IMR-90 (cell line): Measurements from ENCODE around the gene GTPBP6. TPM values are rescaled to one million over a fixed set of nuclear protein-coding genes. Genes with fewer than 3 reads are reported as not detected.

Experiments used
- ATAC-seq: fragments of 200-7000 bp; cut with Tn5 transposase; 2 replicates; pipeline ENCODE4 v1.9.1; 2020; ENCODE audit warnings: low read depth, mild to moderate bottlenecking, moderate library complexity
- BruUV-seq: library from RNA; stranded (reverse); fragments of 400-500 nt; replicated peaks from 2 replicates; lab custom pipeline; 2021; lab: Mats Ljungman, UMichigan
- CTCF ChIA-PET: fragments of 300-600 bp; formaldehyde crosslinking; extraction: SDS; loops from one replicate; lab custom pipeline; 2021; ENCODE audit warnings: antibody characterized with exemption; lab: Yijun Ruan, JAX
- POLR2A ChIA-PET: fragments of 300-600 bp; sonication (Branson Sonifier 250); formaldehyde crosslinking; loops from one replicate; lab custom pipeline; 2022; ENCODE audit warnings: antibody characterized with exemption; ENCODE audit not compliant: unreplicated experiment; lab: Charles Lee
- DNase-seq: peaks from one replicate; pipeline ENCODE4 v3.0.0; 2013
- H2AFZ ChIP-seq: replicated peaks from 2 replicates; pipeline ENCODE3; 2013; ENCODE audit warnings: low read length, mild to moderate bottlenecking; ENCODE audit not compliant: poor library complexity
- H2AK5ac ChIP-seq: 2 replicates; pipeline ENCODE4 v1.6.1; 2013; ENCODE audit warnings: low read depth, low read length, inconsistent platforms
- H2AK9ac ChIP-seq: replicated peaks from 2 replicates; pipeline ENCODE3; 2013; ENCODE audit warnings: mild to moderate bottlenecking, low read depth, low read length, moderate library complexity; ENCODE audit not compliant: poor library complexity
- H2BK120ac ChIP-seq: 2 replicates; pipeline ENCODE4 v1.6.1; 2013; ENCODE audit warnings: low read depth, low read length, inconsistent platforms
- H2BK15ac ChIP-seq: 3 replicates; pipeline ENCODE4 v1.6.1; 2013; ENCODE audit warnings: low read depth, low read length, inconsistent platforms
- H2BK20ac ChIP-seq: 2 replicates; pipeline ENCODE4 v1.6.1; 2013; ENCODE audit warnings: low read depth, mild to moderate bottlenecking, inconsistent platforms, low read length, moderate library complexity
- H2BK5ac ChIP-seq: 2 replicates; pipeline ENCODE4 v1.6.1; 2013; ENCODE audit warnings: mild to moderate bottlenecking, low read depth, low read length, inconsistent platforms; ENCODE audit not compliant: poor library complexity, severe bottlenecking
- H3K14ac ChIP-seq: replicated peaks from 2 replicates; pipeline ENCODE4 v1.6.1; 2013; ENCODE audit warnings: low read depth, low read length, inconsistent platforms
- H3K18ac ChIP-seq: 2 replicates; pipeline ENCODE4 v1.6.1; 2013; ENCODE audit warnings: low read depth, low read length, control low read depth
- H3K23ac ChIP-seq: 2 replicates; pipeline ENCODE4 v1.6.1; 2013; ENCODE audit warnings: low read depth, low read length, inconsistent platforms
- H3K27ac ChIP-seq: 2 replicates; pipeline ENCODE4 v1.5.1; 2013; ENCODE audit warnings: mild to moderate bottlenecking, control low read depth, low read length; ENCODE audit not compliant: insufficient read depth
- H3K27me3 ChIP-seq: 2 replicates; pipeline ENCODE4 v1.6.1; 2013; ENCODE audit warnings: low read length; ENCODE audit not compliant: control insufficient read depth, insufficient read depth
- H3K36me3 ChIP-seq: 2 replicates; pipeline ENCODE4 v1.6.1; 2013; ENCODE audit warnings: low read length, mixed read lengths; ENCODE audit not compliant: control insufficient read depth, insufficient read depth
- H3K4ac ChIP-seq: 2 replicates; pipeline ENCODE4 v1.6.1; 2013; ENCODE audit warnings: low read depth, low read length, inconsistent platforms
- H3K4me1 ChIP-seq: 2 replicates; pipeline ENCODE4 v1.6.1; 2013; ENCODE audit warnings: low read length, mixed read lengths; ENCODE audit not compliant: control insufficient read depth, insufficient read depth
- H3K4me2 ChIP-seq: 2 replicates; pipeline ENCODE4 v1.6.1; 2013; ENCODE audit warnings: low read depth, mild to moderate bottlenecking, control low read depth, low read length, moderate library complexity
- H3K4me3 ChIP-seq: 2 replicates; pipeline ENCODE4 v1.5.1; 2013; ENCODE audit warnings: low read depth, mild to moderate bottlenecking, control low read depth, low read length, moderate library complexity; ENCODE audit not compliant: insufficient read depth
- H3K56ac ChIP-seq: 2 replicates; pipeline ENCODE4 v1.6.1; 2013; ENCODE audit warnings: low read length, inconsistent platforms; ENCODE audit not compliant: insufficient read depth; ENCODE audit errors: extremely low read depth
- H3K79me1 ChIP-seq, 2 experiments: 2 replicates each; pipeline ENCODE4 v1.6.1; 2013; ENCODE audit warnings: low read length in 2 of 2, inconsistent platforms in 1 of 2, low read depth in 1 of 2
- H3K9ac ChIP-seq: 2 replicates; pipeline ENCODE4 v1.6.1; 2013; ENCODE audit warnings: low read depth, low read length, control low read depth
- H3K9me1 ChIP-seq: 2 replicates; pipeline ENCODE4 v1.6.1; 2013; ENCODE audit warnings: low read length, inconsistent platforms; ENCODE audit not compliant: insufficient read depth
- H3K9me3 ChIP-seq: 2 replicates; pipeline ENCODE4 v1.6.1; 2013; ENCODE audit warnings: low read length; ENCODE audit not compliant: control insufficient read depth, insufficient read depth
- H4K20me1 ChIP-seq: 2 replicates; pipeline ENCODE4 v1.6.1; 2013; ENCODE audit warnings: low read length, inconsistent platforms; ENCODE audit not compliant: insufficient read depth
- H4K5ac ChIP-seq: 2 replicates; pipeline ENCODE4 v1.6.1; 2013; ENCODE audit warnings: mild to moderate bottlenecking, low read depth, low read length, control low read depth
- H4K8ac ChIP-seq, 2 experiments: 2 replicates each; pipeline ENCODE4 v1.6.1; 2013; ENCODE audit warnings: low read depth in 2 of 2, low read length in 2 of 2, control low read depth in 1 of 2, inconsistent platforms in 1 of 2
- H4K91ac ChIP-seq: 2 replicates; pipeline ENCODE4 v1.6.1; 2013; ENCODE audit warnings: low read depth, low read length, inconsistent platforms; ENCODE audit not compliant: insufficient read depth
- BHLHE40 ChIP-seq: fragments of 150-350 bp; IDR thresholded peaks from 2 replicates; pipeline ENCODE4 v1.6.1; 2016; ENCODE audit warnings: mild to moderate bottlenecking, low read depth, low read length
- CEBPB ChIP-seq: IDR thresholded peaks from 2 replicates; pipeline ENCODE4 v1.6.1; 2012; ENCODE audit warnings: low read depth, low read length, improper control_type of control experiment
- CHD1 ChIP-seq: IDR thresholded peaks from 2 replicates; pipeline ENCODE4 v1.6.1; 2012; ENCODE audit warnings: low read depth, low read length, improper control_type of control experiment
- CTCF ChIP-seq: conservative IDR thresholded peaks from 2 replicates; pipeline ENCODE4 v1.5.1; 2012; ENCODE audit warnings: mild to moderate bottlenecking, low read depth, low read length, improper control_type of control experiment
- FOS ChIP-seq: fragments of 150-350 bp; IDR thresholded peaks from 2 replicates; pipeline ENCODE4 v1.6.1; 2016; ENCODE audit warnings: low read depth, low read length
- MAFK ChIP-seq: IDR thresholded peaks from 2 replicates; pipeline ENCODE4 v1.6.1; 2012; ENCODE audit warnings: low read depth, low read length, improper control_type of control experiment
- MAZ ChIP-seq: IDR thresholded peaks from 2 replicates; pipeline ENCODE4 v1.6.1; 2012; ENCODE audit warnings: low read depth, mild to moderate bottlenecking, low read length, improper control_type of control experiment, moderate library complexity, borderline replicate concordance
- MXI1 ChIP-seq: IDR thresholded peaks from 2 replicates; pipeline ENCODE4 v1.6.1; 2012; ENCODE audit warnings: low read depth, mild to moderate bottlenecking, low read length, moderate library complexity, borderline replicate concordance
- NFE2L2 ChIP-seq: fragments of 150-350 bp; IDR thresholded peaks from 2 replicates; pipeline ENCODE4 v1.6.1; 2016; ENCODE audit warnings: low read depth, mild to moderate bottlenecking, low read length
- POLR2A ChIP-seq: IDR thresholded peaks from 2 replicates; pipeline ENCODE4 v1.6.1; 2012; ENCODE audit warnings: mild to moderate bottlenecking, low read depth, low read length
- RAD21 ChIP-seq: IDR thresholded peaks from 2 replicates; pipeline ENCODE4 v1.6.1; 2012; ENCODE audit warnings: low read length, improper control_type of control experiment
- RCOR1 ChIP-seq: IDR thresholded peaks from 2 replicates; pipeline ENCODE4 v1.6.1; 2012; ENCODE audit warnings: mild to moderate bottlenecking, low read length, improper control_type of control experiment; ENCODE audit not compliant: insufficient replicate concordance
- RFX5 ChIP-seq: IDR thresholded peaks from 2 replicates; pipeline ENCODE4 v1.8.0; 2012; ENCODE audit warnings: low read depth, mild to moderate bottlenecking, low read length, moderate library complexity
- SMC3 ChIP-seq: fragments of 150-350 bp; IDR thresholded peaks from 2 replicates; pipeline ENCODE4 v1.6.1; 2016; ENCODE audit warnings: low read depth, mild to moderate bottlenecking, antibody characterized with exemption, low read length, moderate library complexity
- USF2 ChIP-seq: fragments of 150-350 bp; IDR thresholded peaks from 2 replicates; pipeline ENCODE4 v1.6.1; 2017; ENCODE audit warnings: mild to moderate bottlenecking, antibody characterized with exemption, low read length, low read depth
- WGBS, 2 experiments: methylation state at CpG; one replicate each; pipeline versions ENCODE4 v1.1.5 to v1.1.7; 2013; ENCODE audit warnings: missing lambda C conversion rate in 2 of 2; ENCODE audit not compliant: insufficient read length in 1 of 2; ENCODE audit errors: extremely low coverage in 2 of 2; 5-methylcytosine and 5-hydroxymethylcytosine counted together
- dilution Hi-C: fragments of 300-500 bp; cut with HindIII; formaldehyde crosslinking; loops from one replicate; pipeline ENCODE4 v1.14.3; 2018; ENCODE audit warnings: low sequenced_read_pairs; ENCODE audit not compliant: unreplicated experiment
- in situ Hi-C: fragments of 300-500 bp; cut with MboI; formaldehyde crosslinking; loops from 3 replicates; pipeline ENCODE4 v1.14.3; 2019; ENCODE audit warnings: low sequenced_read_pairs, inconsistent platforms, mixed read lengths
- intact Hi-C: fragments of 100-400 bp; cut with micrococcal nuclease; formaldehyde crosslinking; loops from 2 replicates; pipeline ENCODE4 v1.10.0; 2022
- polyA plus RNA-seq, 3 experiments: library from polyadenylated mRNA; depleted of rRNA; stranded (reverse); fragments of >200 nt; gene quantifications; 2 replicates each; pipeline ENCODE4 v1.2.3, GENCODE V29; 2012; ENCODE audit warnings: low replicate concordance in 1 of 3
- total RNA-seq: library from RNA; depleted of rRNA; stranded (reverse); fragments of >200 nt; gene quantifications from 2 replicates; pipeline ENCODE4 v1.2.3, GENCODE V29; 2012
- TF ChIP-seq, protein P1 (sequence below): fragments of 150-350 bp; IDR thresholded peaks from 2 replicates; pipeline ENCODE4 v1.6.1; 2016; ENCODE audit warnings: low read depth, mild to moderate bottlenecking, low read length, moderate library complexity, borderline replicate concordance

GTPBP6 gene
- total and polyA plus RNA-seq, 2 of the 4 experiments (the other 2 are of a cell fraction): 24.0 to 31.6 TPM

GRCh38 chrX:261167-261918 lies 57.3 kb downstream of the GTPBP6 start:
- DNase-seq (peak; percentile 23), ATAC-seq (peak; percentile 59)
- TF ChIP-seq RFX5: no peak
- TF ChIP-seq, protein P1, sequence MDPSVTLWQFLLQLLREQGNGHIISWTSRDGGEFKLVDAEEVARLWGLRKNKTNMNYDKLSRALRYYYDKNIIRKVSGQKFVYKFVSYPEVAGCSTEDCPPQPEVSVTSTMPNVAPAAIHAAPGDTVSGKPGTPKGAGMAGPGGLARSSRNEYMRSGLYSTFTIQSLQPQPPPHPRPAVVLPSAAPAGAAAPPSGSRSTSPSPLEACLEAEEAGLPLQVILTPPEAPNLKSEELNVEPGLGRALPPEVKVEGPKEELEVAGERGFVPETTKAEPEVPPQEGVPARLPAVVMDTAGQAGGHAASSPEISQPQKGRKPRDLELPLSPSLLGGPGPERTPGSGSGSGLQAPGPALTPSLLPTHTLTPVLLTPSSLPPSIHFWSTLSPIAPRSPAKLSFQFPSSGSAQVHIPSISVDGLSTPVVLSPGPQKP: no peak
- no peak for TF ChIP-seq BHLHE40
- TF ChIP-seq MAZ: no peak
- no peak for TF ChIP-seq CTCF
- TF ChIP-seq MAFK: no peak
- TF ChIP-seq NFE2L2: no peak
- TF ChIP-seq CHD1: no peak
- no peak for TF ChIP-seq RAD21
- TF ChIP-seq FOS: no peak
- no peak for TF ChIP-seq CEBPB
- no peak for TF ChIP-seq RCOR1
- TF ChIP-seq MXI1: no peak
- no peak for TF ChIP-seq POLR2A
- no peak for TF ChIP-seq SMC3
- no peak for TF ChIP-seq USF2
- Histone ChIP-seq H4K8ac (peak overlapping the region in 1 of 2 experiments; percentile 56; a peak in 2 of 4 replicates), H3K18ac (no peak overlapping the region), H3K4me1 (no peaks in the 10 kb centered on the region), H3K4ac (no peak overlapping the region), H3K27ac (no peak overlapping the region), H3K79me1 (no peaks in the 10 kb centered on the region), H3K14ac (no peak overlapping the region), H3K4me3 (no peak overlapping the region), H2BK5ac (no peak overlapping the region), H2BK15ac (no peak overlapping the region), H2AK9ac (no peak overlapping the region), H3K9ac (no peak overlapping the region), H3K4me2 (no peak overlapping the region), H3K27me3 (no peaks in the 10 kb centered on the region), H3K23ac (no peak overlapping the region), H3K36me3 (no peaks in the 10 kb centered on the region), H2AK5ac (no peak overlapping the region), H2BK120ac (no peak overlapping the region), H3K9me3 (no peaks in the 10 kb centered on the region), H3K9me1 (no peaks in the 10 kb centered on the region), H4K20me1 (no peaks in the 10 kb centered on the region), H3K56ac (no peak overlapping the region), H4K5ac (no peak overlapping the region), H2BK20ac (no peak overlapping the region), H4K91ac (no peak overlapping the region), H2AFZ (peak overlapping the region; percentile 83)
- dilution Hi-C loops (no loop called here), intact Hi-C loops (no loop called here), in situ Hi-C loops (no loop called here)
- WGBS, 2 experiments: 64% methylated on average over 14 of the region's 32 CpGs; no CpG with 5 or more reads in 1 of the 2 experiments
- POLR2A ChIA-PET: no interaction called here
- no TSS peak for BruUV-seq
- CTCF ChIA-PET: no interaction called here
